OCI-LY1 (cell line): ENCODE data around the gene REXO2.
A peak's percentile ranks its signal among the peaks of the same experiment; 100 is the strongest.

ENCODE experiments used
- H2AFZ ChIP-seq: fragments of 200-600 bp; sonication (generic), shearing (Covaris generic); 2 replicates; pipeline ENCODE4 v1.6.0; 2014; ENCODE audit warnings: antibody characterized with exemption, mild to moderate bottlenecking, low read length
- H3F3A ChIP-seq: fragments of 200-600 bp; sonication (generic), shearing (Covaris generic); 2 replicates; pipeline ENCODE4 v1.6.0; 2014; ENCODE audit warnings: mild to moderate bottlenecking, antibody characterized with exemption, low read length, moderate library complexity; ENCODE audit not compliant: insufficient read depth
- H3K27ac ChIP-seq: fragments of 200-600 bp; sonication (generic); 2 replicates; pipeline ENCODE4 v1.5.1; 2014; ENCODE audit warnings: low read length, mixed run types, mild to moderate bottlenecking, low read depth; ENCODE audit not compliant: poor library complexity, severe bottlenecking
- H3K27me3 ChIP-seq: fragments of 200-600 bp; sonication (generic); 2 replicates; pipeline ENCODE4 v1.6.0; 2014; ENCODE audit warnings: antibody characterized with exemption, mild to moderate bottlenecking, low read length, moderate library complexity; ENCODE audit not compliant: insufficient read depth
- H3K36me3 ChIP-seq: fragments of 200-600 bp; sonication (generic); 2 replicates; pipeline ENCODE4 v1.6.1; 2014; ENCODE audit warnings: mild to moderate bottlenecking, antibody characterized with exemption, low read length, moderate library complexity, mixed read lengths; ENCODE audit not compliant: insufficient read depth
- H3K4me1 ChIP-seq: fragments of 200-600 bp; sonication (generic); 2 replicates; pipeline ENCODE4 v1.5.1; 2014; ENCODE audit warnings: mild to moderate bottlenecking, low read length, moderate library complexity; ENCODE audit not compliant: insufficient read depth, severe bottlenecking
- H3K4me2 ChIP-seq: fragments of 200-600 bp; sonication (generic), shearing (Covaris generic); 2 replicates; pipeline ENCODE4 v1.6.1; 2014; ENCODE audit warnings: low read length
- H3K4me3 ChIP-seq: fragments of 200-600 bp; sonication (generic); 2 replicates; pipeline ENCODE4 v1.5.1; 2014; ENCODE audit warnings: low read length, low read depth, mild to moderate bottlenecking, mixed read lengths; ENCODE audit not compliant: poor library complexity, severe bottlenecking
- H3K79me2 ChIP-seq: fragments of 200-600 bp; shearing (Covaris generic); 2 replicates; pipeline ENCODE4 v1.6.1; 2016; ENCODE audit warnings: mixed run types, low read length, mixed read lengths; ENCODE audit not compliant: insufficient read depth
- H3K9ac ChIP-seq: fragments of 200-600 bp; sonication (generic), shearing (Covaris generic); 2 replicates; pipeline ENCODE4 v1.6.1; 2014; ENCODE audit warnings: mild to moderate bottlenecking, low read length, mixed read lengths
- H3K9me2 ChIP-seq: fragments of 200-600 bp; sonication (generic), shearing (Covaris generic); 2 replicates; pipeline ENCODE4 v1.6.1; 2014; ENCODE audit warnings: low read depth, mild to moderate bottlenecking, low read length, mixed read lengths
- H3K9me3 ChIP-seq: fragments of 200-600 bp; shearing (Covaris generic); 2 replicates; pipeline ENCODE4 v1.6.1; 2014; ENCODE audit warnings: low read length, mixed read lengths
- H4K20me1 ChIP-seq: fragments of 200-600 bp; sonication (generic), shearing (Covaris generic); 2 replicates; pipeline ENCODE4 v1.6.0; 2016; ENCODE audit warnings: mild to moderate bottlenecking, low read length; ENCODE audit not compliant: insufficient read depth
- EZH2 ChIP-seq: fragments of 200-600 bp; sonication (generic), shearing (Covaris generic); IDR thresholded peaks from 2 replicates; pipeline ENCODE4 v1.8.0; 2017; ENCODE audit warnings: borderline replicate concordance, mixed run types, mild to moderate bottlenecking, antibody characterized with exemption, low read length, moderate library complexity, mixed read lengths
- TF ChIP-seq, protein P1 (sequence below): fragments of 200-600 bp; sonication (generic), shearing (Covaris generic); IDR thresholded peaks from 2 replicates; pipeline ENCODE4 v1.5.1; 2017; ENCODE audit warnings: mild to moderate bottlenecking, antibody characterized with exemption, low read length, moderate library complexity, mixed read lengths

REXO2 gene

DNA sequence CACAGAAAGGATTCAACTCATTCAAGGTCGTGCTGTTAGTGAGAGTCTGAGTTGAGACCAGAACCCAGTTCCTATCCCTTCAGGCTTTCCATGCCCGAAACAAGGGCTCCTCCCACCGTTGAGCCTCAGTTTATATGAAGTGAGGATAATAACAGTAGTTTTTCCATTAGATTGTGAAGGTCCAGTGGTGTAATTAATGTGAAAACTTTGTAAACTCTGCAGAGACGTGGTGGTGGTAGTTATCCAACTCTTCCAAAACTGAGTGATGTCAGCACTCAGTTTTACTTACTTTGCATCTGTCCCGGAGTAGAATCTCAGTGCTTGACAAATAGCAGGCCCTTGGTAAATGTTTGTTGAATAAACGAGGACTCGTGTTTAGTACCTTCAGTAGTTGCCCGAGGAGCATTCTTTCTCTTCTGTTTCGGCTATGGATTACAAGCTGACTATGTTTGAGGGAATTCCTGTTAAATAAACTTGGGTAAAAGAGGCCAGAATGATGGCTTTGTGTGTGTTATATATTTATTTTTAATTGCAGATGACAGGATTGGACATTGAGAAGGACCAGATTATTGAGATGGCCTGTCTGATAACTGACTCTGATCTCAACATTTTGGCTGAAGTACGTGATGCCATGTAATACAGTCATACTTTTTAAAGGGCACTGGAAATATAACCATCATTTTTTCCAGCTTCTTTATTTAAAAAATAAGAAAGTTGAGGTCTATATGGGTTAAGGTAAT lies 1.0 kb downstream of the REXO2 start:
- Histone ChIP-seq H3K79me2 (peaks cover 15% of the 10 kb centered on the region), H3F3A (no peaks in the 10 kb centered on the region), H2AFZ (no peak overlapping the region), H3K27ac (no peak overlapping the region), H3K9me2 (no peaks in the 10 kb centered on the region), H3K9me3 (no peaks in the 10 kb centered on the region), H3K4me3 (peak overlapping the region; percentile 87), H4K20me1 (no peaks in the 10 kb centered on the region), H3K4me1 (peaks cover 25% of the 10 kb centered on the region), H3K27me3 (no peaks in the 10 kb centered on the region), H3K9ac (peak overlapping the region; percentile 78), H3K4me2 (peak overlapping the region; percentile 91), H3K36me3 (peaks cover 8% of the 10 kb centered on the region)
- TF ChIP-seq EZH2, result no peak
- TF ChIP-seq, protein P1, sequence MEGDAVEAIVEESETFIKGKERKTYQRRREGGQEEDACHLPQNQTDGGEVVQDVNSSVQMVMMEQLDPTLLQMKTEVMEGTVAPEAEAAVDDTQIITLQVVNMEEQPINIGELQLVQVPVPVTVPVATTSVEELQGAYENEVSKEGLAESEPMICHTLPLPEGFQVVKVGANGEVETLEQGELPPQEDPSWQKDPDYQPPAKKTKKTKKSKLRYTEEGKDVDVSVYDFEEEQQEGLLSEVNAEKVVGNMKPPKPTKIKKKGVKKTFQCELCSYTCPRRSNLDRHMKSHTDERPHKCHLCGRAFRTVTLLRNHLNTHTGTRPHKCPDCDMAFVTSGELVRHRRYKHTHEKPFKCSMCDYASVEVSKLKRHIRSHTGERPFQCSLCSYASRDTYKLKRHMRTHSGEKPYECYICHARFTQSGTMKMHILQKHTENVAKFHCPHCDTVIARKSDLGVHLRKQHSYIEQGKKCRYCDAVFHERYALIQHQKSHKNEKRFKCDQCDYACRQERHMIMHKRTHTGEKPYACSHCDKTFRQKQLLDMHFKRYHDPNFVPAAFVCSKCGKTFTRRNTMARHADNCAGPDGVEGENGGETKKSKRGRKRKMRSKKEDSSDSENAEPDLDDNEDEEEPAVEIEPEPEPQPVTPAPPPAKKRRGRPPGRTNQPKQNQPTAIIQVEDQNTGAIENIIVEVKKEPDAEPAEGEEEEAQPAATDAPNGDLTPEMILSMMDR, result no peak

- Histone ChIP-seq H2AFZ (no peak overlapping the region), H4K20me1 (no peaks in the 10 kb centered on the region), H3F3A (no peaks in the 10 kb centered on the region), H3K9ac (no peak overlapping the region; the same call in 1 of the 2 replicates), H3K79me2 (peaks cover 15% of the 10 kb centered on the region), H3K36me3 (peaks cover 14% of the 10 kb centered on the region), H3K9me2 (no peaks in the 10 kb centered on the region), H3K4me1 (peaks cover 25% of the 10 kb centered on the region), H3K9me3 (no peaks in the 10 kb centered on the region), H3K4me2 (peak overlapping the region; percentile 91), H3K27ac (no peak overlapping the region), H3K4me3 (peak overlapping the region; percentile 28), H3K27me3 (no peaks in the 10 kb centered on the region)
- TF ChIP-seq EZH2, result no peak
- TF ChIP-seq, protein P1, result no peak
Observed at GRCh38 chr11:114440971-114441763, 1.9 kb downstream of the REXO2 start.

DNA sequence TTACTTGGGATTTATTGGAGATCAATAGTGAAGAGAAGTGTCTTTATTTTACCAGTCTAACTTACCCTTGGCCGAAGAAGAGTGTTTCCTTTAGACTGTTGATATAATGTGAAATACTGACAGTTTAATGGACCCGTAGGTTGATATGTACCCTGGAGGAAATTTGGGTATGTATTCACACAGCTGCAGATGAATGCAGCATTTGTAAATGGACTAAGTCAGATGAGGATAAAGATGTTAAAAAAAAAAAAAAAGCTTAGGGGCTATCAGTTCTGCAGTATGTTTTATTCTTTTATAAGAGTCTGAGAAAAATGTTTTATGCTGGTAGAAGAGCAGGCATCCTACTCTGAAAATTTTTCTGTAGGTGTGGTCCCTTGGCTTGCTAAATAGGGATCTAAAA lies 2.7 kb downstream of the REXO2 start:
- no peaks in the 10 kb centered on the region for H4K20me1 ChIP-seq
- no peaks in the 10 kb centered on the region for H3K9me2 ChIP-seq
- peaks cover 25% of the 10 kb centered on the region for H3K4me1 ChIP-seq
- H3K36me3 ChIP-seq, result peaks cover 15% of the 10 kb centered on the region
- no peak overlapping the region for H3K4me2 ChIP-seq
- no peak overlapping the region for H3K9ac ChIP-seq
- TF ChIP-seq, protein P1, result no peak
- no peak for TF ChIP-seq EZH2
- H3K9me3 ChIP-seq, result no peaks in the 10 kb centered on the region
- H3K4me3 ChIP-seq, result no peak overlapping the region
- no peaks in the 10 kb centered on the region for H3K27me3 ChIP-seq
- peaks cover 15% of the 10 kb centered on the region for H3K79me2 ChIP-seq
- no peak overlapping the region for H2AFZ ChIP-seq
- H3F3A ChIP-seq, result no peaks in the 10 kb centered on the region
- no peak overlapping the region for H3K27ac ChIP-seq
